ENCODE measurements around the gene CPSF3. TPM values are rescaled to one million over a fixed set of nuclear protein-coding genes. Genes with fewer than 3 reads are reported as not detected.

Gene CPSF3
- polyA plus RNA-seq, 2 of the 4 experiments (the other 2 are of a cell fraction) = 63.4 to 77.2 TPM

DNA sequence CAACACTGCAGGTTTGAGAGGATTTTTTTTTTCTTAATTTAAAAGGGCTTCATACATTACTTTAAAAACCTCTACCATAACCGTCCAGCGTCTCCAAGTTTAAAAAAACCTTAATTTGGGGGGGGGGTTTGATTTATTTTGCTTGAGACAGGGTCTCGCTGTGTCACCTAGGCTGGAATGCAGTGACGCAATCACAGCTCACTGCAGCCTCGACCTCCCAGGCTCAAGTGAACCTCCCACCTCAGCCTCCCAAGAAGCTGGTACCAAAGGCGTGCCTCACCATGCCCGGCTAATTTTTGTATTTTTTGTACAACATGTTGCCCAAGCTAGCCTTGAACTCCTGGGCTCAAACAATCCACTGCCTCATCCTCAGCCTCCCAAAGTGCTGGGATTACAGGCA is 95.3 kb downstream of the CPSF3 start:
- POLR2A ChIA-PET = interaction anchor here (0.6 kb wide), 1 partner anchor 18 kb away, joined by 5 read pairs; no protein-coding TSS in a partner anchor
- no peak overlapping the region for H3K4me2 ChIP-seq
- no peak for TF ChIP-seq TP53 (CRISPR knock-in tag; IDR thresholded peaks at IDR 0.05)
- no peak for TF ChIP-seq EP300 (IDR thresholded peaks at IDR 0.05)
- peak in 1 of 2 experiments; percentile 73; a peak in 2 of 4 replicates for TF ChIP-seq CEBPB (IDR thresholded peaks at IDR 0.05)
- DNase-seq (ENCODE audit: low read depth in 1 of 2, low spot score in 1 of 2) (no peak), FAIRE-seq (no peak), ATAC-seq (no peak)
- H3K27ac ChIP-seq = peak overlapping the region in 1 of 2 experiments; percentile 6; a peak in 1 of 6 replicates
- no peaks in the 10 kb centered on the region for H3K9me3 ChIP-seq
- no peaks in the 10 kb centered on the region for H3K4me1 ChIP-seq
- CTCF ChIA-PET = interaction anchor here (1.0 to 1.1 kb wide), 4 partner anchors 19 to 295 kb away, joined by 3 to 4 read pairs (median 4); partner anchors contain the start of gene ADAM17
- 88% methylated on average over 7 of the region's 7 CpGs for WGBS (ENCODE audit: missing lambda C conversion rate)
- no peak overlapping the region for H3K4me3 ChIP-seq

- ATAC-seq = peak; percentile 34 to 39; a peak in 4 of 6 replicates
- FAIRE-seq = no peak
- TF ChIP-seq CHD4 (IDR thresholded peaks at IDR 0.05; ENCODE audit: borderline replicate concordance) (no peak), ZSCAN20 (CRISPR knock-in tag; IDR thresholded peaks at IDR 0.05) (no peak), MYC (IDR thresholded peaks at IDR 0.05; ENCODE audit: borderline replicate concordance, low read length) (no peak), NFE2L2 (conservative IDR thresholded peaks at IDR 0.05; ENCODE audit: low read length) (no peak), SMC3 (IDR thresholded peaks at IDR 0.05) (no peak), KDM5A (IDR thresholded peaks at IDR 0.05) (no peak), HEYL (CRISPR knock-in tag; IDR thresholded peaks at IDR 0.05) (no peak), POLR2AphosphoS2 (conservative IDR thresholded peaks at IDR 0.05; ENCODE audit: low read length) (no peak), CEBPB (IDR thresholded peaks at IDR 0.05) (no peak), USF2 (IDR thresholded peaks at IDR 0.05) (no peak), CBX2 (IDR thresholded peaks at IDR 0.05; ENCODE audit: borderline replicate concordance, low read depth) (no peak), POLR2A (IDR thresholded peaks at IDR 0.05; ENCODE audit: low read length) (no peak), HDAC2 (IDR thresholded peaks at IDR 0.05) (no peak), NR3C1 (IDR thresholded peaks at IDR 0.05) (no peak)
- H3K9me3 ChIP-seq = no peaks in the 10 kb centered on the region
- 87% methylated on average over 2 of the region's 2 CpGs for WGBS (ENCODE audit: missing lambda C conversion rate)
- H3K4me3 ChIP-seq = no peak overlapping the region
- peak overlapping the region in 1 of 2 experiments; percentile 6; a peak in 1 of 6 replicates for H3K27ac ChIP-seq
- no peaks in the 10 kb centered on the region for H3K4me1 ChIP-seq
- ChIA-PET CTCF (interaction anchor here (1.0 to 1.1 kb wide), 2 partner anchors 36 to 251 kb away, joined by 3 to 4 read pairs; partner anchors contain the start of gene ADAM17), POLR2A (no interaction called here)
- no peak for DNase-seq (ENCODE audit: low read depth in 1 of 2, low spot score in 1 of 2)
- no peak overlapping the region for H3K4me2 ChIP-seq
Observed at GRCh38 chr2:9519250-9519649, 95.8 kb downstream of the CPSF3 start.

Other genes with a start within 250 kb of the CPSF3 start
- 27.9 TPM in 2 replicates for gene ASAP2, start 216.8 kb upstream of the CPSF3 start, polyA plus RNA-seq (2011; rRNA removed)
- 17.8 to 19.9 TPM (median 19.8 TPM) in 3 replicates for gene ASAP2, start 216.8 kb upstream of the CPSF3 start, polyA plus RNA-seq (2017; fragmentation: RNase III; extraction: RNeasy Plus Mini Kit Qiagen cat#74134 plus additional on column Dnase treatment)
- gene ITGB1BP1, start 126 bp upstream of the CPSF3 start, polyA plus RNA-seq (2011; rRNA removed) = 136 and 144 TPM in 2 replicates
- gene ITGB1BP1, start 126 bp upstream of the CPSF3 start, polyA plus RNA-seq (2017; fragmentation: RNase III; extraction: RNeasy Plus Mini Kit Qiagen cat#74134 plus additional on column Dnase treatment) = 99.3 to 112 TPM (median 101 TPM) in 3 replicates
- gene IAH1, start 50.9 kb downstream of the CPSF3 start, polyA plus RNA-seq (2011; rRNA removed) = 163 and 187 TPM in 2 replicates
- 68.3 to 78.4 TPM (median 75.4 TPM) in 3 replicates for gene IAH1, start 50.9 kb downstream of the CPSF3 start, polyA plus RNA-seq (2017; fragmentation: RNase III; extraction: RNeasy Plus Mini Kit Qiagen cat#74134 plus additional on column Dnase treatment)
- gene ADAM17, start 132.2 kb downstream of the CPSF3 start, polyA plus RNA-seq (2011; rRNA removed) = 33.0 and 33.1 TPM in 2 replicates
- 36.0 to 39.1 TPM (median 38.1 TPM) in 3 replicates for gene ADAM17, start 132.2 kb downstream of the CPSF3 start, polyA plus RNA-seq (2017; fragmentation: RNase III; extraction: RNeasy Plus Mini Kit Qiagen cat#74134 plus additional on column Dnase treatment)
- gene YWHAQ, start 207.3 kb downstream of the CPSF3 start, polyA plus RNA-seq (2011; rRNA removed) = 672 and 833 TPM in 2 replicates
- gene YWHAQ, start 207.3 kb downstream of the CPSF3 start, polyA plus RNA-seq (2017; fragmentation: RNase III; extraction: RNeasy Plus Mini Kit Qiagen cat#74134 plus additional on column Dnase treatment) = 661 to 703 TPM (median 686 TPM) in 3 replicates

Measured in A549 (cell line).